GM18508 (cell line): ENCODE data around the gene CHST8.

Source experiments
- ATAC-seq: cut with Tn5 transposase; IDR thresholded peaks from one replicate; pipeline ENCODE4 v1.9.1; 2021; ENCODE audit warnings: moderate number of reproducible peaks; ENCODE audit not compliant: insufficient read depth, unreplicated experiment

Gene CHST8

DNA sequence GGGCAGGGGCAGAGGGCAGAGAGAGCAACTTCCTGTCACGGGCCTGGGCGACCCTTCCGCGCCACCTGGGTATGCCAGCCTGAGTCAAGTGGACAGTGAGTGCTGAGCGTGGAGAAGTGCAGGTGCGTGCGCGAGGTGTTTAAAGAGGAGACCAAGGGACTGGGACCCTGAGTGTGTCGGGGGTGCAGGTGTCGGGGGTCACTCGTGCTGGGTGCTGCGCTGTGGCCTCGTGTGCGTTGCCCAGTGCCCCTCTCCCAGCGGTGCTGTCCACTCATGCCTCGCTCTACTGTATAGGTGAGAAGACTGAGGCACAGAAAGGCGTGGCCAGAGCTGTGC is 156.0 kb downstream of the CHST8 start:
- ATAC-seq: no peak

DNA sequence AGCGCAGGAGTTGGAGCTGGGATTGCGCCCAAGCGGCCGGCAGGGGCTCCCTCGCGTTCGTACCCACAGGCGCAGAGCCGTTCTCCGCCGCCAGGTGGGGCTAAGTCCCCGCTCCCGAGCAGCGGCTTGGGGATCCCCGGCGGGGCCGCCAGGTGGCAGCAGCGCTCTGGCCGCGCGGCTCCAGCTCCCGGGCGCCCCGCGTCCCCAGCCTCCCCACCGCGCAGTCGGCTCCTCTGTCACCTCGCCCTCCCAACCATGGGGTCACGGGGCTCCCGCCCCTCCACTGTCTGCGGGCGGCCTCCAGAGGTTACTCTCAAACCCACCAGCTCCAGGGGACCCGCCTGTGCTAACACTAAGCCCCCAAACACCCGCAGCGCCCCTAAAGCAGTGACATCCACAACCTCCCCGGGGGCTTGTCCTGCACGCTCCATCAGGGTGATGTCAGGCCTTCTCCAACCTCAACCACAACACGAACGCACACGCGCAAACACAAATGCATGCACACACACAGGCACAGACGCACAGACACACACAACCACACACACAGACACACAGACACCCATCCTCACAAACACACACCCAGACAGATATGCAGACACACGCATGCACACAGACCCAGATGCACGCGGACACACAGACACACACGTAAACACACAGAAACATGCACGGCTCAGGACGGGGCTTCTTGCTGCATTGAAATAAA is 156.5 kb downstream of the CHST8 start:
- ATAC-seq: no peak

DNA sequence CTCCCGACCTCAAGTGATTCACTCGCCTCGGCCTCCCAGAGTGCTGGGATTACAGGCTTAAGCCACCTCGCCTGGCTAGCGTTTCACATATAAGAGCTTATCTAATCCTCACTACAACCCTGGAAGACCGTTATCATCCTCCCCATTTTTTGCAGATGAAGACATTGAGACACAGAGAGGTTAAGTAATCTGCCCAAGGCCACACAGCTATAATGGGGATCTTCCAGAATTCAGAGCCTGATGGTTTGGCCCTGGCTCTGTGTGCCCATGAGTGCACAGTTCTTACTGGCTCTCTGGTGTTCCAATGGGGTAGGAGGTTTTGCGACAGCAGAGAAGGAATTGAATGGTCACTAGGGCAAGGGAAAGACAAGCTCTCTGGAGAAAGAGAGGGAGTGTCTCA is 158.1 kb downstream of the CHST8 start:
- no peak for ATAC-seq

DNA sequence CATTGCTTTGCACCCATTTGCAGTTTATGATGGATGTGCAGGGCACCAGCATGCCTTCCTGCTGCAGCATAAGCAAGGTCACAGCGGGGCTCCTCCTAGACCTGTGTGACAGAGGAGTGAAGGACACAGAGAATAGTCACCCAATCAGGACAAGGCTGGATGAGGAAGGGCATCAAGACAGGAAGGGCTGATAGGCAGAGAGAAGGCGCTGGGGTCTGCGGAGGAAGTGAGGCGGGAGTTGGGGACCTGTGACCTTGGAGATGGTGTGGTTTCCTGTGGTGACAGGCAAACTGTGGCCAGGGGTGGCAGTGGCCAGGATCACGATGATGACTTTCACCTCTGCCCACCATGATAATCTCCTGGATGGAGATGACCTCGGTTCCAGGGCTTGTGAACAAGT is 158.5 kb downstream of the CHST8 start:
- ATAC-seq: no peak

DNA sequence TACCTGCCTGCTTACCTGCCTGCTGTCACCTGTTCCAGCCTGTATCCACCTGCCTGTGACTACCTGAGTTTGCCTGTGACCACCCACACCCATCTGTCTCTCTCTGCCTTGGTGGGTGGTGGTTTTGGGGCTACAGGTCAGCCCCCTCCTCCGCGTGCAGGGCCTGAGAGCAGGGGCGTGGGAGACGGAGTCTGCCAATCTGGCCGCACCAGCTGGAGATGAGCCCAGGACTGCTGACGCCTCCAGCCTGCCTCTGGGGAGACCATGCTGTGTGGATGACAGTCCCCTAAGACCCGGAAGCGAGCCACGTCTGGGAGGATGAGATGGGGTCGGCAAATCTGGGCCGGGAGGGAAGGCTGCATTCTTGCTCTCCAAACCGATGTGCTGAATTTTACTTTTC is 159.0 kb downstream of the CHST8 start:
- ATAC-seq: no peak

DNA sequence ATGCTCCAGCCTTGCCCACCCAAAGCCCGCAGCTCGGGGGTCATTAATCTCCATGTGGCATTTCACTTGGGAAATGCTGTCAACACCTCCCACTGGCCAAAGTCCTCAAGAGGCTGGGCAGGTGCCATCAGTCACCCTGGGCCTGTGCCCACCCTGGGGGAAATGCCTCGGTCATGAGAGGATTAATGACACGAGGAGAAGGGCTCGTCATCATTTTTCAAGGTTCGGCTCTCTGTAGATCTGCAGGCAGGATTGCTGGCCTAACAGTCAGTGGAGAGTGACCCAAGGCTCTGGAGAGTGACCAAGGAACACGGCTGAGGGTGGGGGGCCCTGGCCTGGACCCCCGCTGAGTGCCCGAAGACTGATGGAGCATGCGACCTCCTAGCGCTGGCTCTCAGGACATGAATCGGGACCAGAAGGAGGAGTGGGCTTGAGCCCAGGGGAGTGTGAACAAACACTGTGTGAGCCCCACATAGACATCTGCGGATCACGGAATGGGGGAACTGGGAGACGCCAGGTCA is 159.7 kb downstream of the CHST8 start:
- no peak for ATAC-seq

DNA sequence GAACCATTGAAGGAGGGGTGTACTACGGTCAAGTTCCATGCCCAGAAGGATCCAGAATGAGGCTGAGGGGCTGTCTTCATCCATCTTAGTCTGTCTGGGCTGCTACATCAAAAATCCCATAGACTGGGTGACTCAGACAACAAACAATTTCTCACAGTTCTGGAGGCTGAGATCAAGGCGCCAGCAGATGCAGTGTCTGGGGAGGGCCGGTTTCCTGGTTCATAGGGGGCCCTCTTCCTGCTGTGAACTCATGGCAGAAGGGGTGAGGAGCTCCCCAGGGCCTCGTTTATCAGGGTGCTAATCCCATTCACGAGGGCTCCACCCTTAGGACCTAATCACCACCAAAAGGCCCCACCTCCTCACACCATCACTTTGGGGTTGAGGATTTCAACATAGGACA is 160.2 kb downstream of the CHST8 start:
- ATAC-seq: no peak

DNA sequence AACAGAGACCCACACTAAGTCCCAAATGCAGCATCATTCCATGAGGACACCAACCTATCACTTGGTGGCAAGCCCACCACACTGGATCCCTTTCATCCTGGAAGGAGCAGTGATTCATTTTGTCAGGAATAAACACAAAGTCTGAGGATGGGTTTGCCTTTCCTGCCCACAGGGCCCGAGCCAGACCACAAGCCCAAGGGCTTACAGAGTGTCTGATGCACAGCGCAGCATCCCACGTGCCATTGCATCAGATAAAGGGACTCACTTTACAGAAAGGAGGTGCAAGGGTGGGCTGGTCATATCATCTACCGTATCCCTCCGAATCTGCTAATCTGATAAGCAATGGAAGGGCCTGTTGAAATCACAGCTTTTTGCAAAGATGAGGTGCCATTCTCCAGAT is 162.7 kb downstream of the CHST8 start:
- no peak for ATAC-seq

DNA sequence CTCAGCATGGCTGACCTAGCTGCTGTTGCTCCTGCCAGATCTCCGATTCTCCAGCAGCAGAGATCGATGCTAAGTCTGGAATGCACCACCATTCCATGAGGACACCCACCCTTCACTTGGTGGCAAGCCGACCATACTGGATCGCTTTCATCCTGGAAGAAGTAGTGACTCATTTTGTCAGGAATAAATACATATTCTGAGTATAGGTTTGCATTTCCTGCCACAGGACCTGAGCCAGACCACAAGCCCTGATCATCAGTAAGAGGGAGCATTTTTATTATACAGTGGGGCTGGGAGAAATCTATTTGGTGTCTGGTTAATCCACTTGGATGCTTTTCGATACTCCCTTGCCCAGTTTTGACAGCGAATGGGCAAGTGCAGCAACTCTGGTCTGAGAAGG is 164.0 kb downstream of the CHST8 start:
- ATAC-seq: no peak

DNA sequence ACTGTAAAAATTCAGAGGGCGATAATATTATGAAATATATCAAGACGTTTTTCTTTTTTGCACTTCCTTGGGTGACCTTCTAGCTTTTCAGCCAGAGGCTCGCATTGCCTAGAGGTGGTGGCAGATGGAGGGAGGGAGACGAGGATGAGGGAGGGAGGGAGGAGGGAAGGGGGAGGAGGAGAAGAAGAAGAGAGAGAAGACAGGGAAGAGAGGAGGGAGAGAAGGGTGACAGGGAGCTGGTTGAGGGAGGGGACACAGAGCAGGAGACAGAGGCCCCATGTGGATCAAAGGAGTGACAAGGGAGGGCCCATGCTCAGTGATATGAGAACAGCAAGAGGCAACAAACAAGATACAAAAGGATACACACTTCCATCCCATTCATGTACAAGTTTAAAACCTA is 166.9 kb downstream of the CHST8 start:
- no peak for ATAC-seq

DNA sequence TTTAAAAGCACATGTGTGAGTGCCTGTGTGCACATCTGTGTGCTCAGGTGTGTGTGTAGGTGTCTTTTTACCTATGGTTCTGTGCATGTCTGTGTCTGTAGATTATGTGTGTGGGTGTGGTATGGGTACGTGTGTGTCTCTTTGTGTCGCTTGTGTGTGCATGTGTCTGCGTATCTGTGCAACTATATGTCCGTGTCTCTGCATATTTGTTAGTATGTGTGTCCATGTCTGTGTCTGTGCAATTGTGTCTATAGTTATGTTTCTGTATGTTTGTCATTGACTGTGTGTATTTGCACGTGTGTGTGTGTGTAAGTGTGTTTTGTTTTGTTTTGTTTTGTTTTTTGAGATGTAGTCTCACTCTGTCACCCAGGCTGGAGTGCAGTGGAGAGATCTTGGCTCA is 167.6 kb downstream of the CHST8 start:
- ATAC-seq: no peak

DNA sequence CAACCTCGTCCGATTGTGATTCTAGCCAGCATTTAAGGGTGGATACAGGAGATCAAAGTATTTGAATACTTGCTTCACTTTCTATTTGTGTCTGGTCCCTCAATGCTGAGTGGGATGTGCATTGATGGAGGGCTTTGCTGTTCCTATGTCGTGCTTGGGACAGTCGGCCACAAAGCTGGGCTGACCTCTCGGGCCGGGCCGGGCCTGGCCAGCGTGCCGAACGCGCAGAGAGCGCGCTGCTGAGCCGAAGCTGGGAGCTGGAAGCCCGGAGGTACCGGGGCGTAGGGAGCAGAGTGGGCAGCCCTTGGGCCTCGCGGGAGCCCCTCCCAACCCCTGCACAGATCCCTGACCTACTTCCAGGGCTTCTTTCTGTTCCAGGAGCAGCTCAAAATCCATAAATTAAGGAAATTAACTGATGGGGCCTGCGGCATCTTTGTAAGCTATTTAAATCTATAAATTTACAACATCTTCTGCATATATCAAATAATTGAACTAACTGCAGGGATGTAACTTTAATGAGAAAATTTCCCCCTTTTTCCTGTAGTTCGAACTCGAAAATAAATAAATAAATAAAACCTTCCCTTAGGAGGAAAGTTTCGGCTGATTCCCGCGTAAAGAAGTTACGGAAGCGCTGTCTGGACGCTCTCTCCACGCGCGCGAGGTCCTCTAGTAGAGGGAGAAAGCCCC is 173.1 kb downstream of the CHST8 start:
- no peak for ATAC-seq

DNA sequence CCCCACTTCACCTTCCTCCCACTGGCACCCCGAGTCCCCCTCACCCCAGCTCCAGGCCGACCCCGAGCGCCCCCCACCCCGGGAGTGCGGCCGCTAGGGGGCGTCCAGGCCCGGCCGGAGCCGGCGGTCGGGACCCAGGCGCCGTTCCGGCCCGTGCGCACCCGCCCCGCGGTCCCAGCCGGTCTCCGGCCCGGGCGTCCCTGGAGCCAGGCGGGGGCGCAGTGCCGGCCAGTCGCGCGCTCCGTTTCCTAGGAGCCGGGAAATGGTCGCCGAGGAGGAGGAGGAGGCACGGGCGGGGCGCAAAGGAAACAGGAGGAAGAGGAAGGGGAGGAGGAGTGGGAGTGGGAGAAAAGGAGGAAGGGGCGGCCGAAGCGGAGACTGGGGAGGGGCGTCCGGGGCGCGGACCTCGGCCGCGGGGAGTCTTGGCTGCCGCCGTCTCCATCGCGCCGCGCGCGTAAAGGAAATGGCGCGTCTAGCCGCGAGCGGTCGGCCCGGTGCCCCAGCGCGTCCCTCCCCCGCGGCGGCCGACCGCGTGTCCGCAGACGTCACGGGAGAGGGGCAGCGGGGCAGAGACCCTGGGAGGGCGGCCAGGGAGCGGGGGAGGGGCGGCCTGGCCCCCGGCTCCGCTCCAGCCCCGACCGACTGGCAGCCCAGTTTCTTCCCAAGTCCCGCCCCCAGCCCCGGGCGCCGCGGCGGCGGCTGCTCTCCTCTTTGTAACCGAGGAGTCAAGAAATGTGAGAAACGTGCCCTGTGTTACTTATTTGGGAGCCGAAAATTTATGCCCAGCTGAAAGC is 173.8 kb downstream of the CHST8 start:
- ATAC-seq: no peak

DNA sequence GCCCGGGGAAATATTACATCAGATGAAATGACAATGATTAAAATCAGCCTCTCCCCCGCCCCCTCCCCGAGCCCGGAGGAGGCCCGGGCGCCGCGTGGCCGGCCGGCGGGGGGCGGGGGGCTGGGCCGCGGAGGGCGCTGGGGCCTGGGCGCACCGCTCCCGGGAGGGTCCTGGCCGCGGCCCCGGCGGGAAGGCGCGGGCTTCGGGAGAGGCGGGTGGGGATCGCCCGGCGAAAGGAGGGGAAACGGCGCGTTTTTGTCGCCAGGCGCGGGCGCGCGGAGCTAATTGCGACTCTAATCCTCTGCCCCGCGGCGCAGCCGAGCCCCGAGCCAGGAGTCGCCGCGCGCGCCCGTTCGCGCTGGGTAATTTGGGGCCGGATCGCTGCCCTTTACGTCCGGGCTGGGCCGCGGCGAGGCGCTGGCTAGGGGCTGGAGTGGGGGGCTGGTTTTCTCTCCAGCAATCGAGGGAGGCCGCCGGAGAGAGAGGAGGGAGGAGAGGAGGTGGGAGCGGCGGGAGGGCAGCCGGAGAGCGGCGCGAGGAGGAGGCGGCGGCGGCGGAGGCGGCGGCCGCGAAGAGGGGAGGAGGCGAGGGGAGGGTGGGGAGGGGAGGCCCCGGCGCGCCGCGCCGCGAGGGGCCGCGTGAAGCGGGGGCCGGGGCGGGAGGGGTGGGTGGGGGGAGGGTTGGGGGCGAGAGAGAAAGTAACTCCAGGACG is 174.6 kb downstream of the CHST8 start, which contains the start of gene KCTD15:
Gene KCTD15, plus strand, starts transcription at position 707 of the 712 bp plus-strand sequence. CDS start 3,585 bp downstream, outside the sequence.
- ATAC-seq: no peak

DNA sequence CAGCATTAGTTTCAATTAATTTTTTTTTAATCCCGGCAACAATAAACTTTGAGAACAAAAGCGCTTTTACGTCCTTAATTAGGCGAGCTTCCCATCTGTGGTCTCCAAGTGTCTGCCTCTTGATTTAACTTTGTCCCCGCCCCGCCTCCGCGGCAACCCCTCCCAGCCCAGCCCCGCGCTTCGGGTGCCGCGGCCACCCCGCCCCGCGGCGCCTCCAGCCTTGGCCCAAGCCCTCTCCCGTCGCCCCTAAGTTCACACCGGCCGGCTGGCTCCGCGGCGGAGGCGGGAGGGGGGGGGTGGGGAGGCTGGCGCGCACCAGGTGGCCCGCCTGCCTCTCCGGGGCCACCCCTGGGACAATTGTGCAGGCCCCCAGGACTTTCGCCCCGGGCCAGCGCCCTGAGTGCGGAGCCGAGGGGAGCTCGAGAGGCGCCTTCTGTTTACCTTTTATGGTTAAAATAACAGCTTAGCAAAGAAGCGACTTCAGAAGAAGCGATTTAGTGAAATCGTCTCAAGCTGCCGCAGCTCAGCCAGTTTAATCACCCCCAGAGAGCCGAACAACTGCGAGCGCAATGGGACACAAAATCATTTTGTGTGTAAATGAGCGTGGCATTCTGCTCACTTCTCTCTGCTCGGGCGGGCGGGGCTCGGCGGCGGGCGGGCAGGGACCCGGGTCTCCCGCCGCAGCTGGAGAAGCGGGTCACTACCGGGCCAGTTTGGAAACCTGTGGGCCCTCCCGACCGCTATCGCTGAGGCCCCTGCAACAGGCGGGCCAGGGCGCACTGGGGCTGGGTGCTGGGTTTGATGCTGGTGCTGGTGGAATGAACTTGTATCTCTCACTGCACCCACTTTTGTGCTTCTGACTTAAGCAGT is 176.3 kb downstream of the CHST8 start:
- ATAC-seq: no peak

DNA sequence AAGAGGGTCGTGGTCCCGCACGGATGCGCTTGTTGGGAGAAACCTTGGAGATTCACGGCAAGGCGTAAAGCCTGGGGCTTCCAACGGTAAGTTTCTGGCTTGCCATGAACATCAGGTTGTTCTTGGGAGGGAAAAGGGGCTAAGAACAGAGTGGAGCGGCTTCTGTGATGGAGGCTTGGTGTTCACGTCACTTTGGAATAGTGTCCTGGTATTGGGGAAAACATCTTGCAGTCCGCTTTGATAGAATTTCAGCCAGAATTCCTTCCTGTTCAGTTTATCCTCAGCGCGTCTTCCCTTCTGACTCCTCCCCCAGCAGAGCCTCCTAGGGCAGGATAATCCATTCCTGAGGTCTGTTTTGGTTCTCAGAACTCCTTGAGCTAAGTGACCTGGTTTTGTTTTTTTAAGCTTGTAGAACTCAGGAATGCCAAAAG is 176.9 kb downstream of the CHST8 start:
- ATAC-seq: no peak

DNA sequence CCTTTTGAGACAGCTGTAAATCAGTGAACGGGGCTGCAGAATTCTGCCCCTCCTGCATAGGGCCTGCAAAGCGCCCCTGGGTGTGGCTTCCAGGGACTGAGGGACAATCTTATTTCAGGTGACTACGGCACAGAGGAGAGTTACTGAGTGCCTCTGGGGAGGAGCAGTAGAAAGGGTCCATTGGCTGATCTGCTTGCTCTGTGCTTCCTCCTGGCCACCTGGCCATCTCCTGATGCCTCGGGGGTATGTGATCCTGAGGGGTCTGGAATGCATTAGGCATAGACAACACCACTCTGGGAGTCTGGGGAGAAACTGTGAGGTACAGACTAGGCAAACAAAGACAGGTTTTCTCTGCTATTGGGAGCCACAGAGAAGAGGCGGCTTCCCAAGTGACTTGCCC is 177.7 kb downstream of the CHST8 start:
- ATAC-seq: no peak

DNA sequence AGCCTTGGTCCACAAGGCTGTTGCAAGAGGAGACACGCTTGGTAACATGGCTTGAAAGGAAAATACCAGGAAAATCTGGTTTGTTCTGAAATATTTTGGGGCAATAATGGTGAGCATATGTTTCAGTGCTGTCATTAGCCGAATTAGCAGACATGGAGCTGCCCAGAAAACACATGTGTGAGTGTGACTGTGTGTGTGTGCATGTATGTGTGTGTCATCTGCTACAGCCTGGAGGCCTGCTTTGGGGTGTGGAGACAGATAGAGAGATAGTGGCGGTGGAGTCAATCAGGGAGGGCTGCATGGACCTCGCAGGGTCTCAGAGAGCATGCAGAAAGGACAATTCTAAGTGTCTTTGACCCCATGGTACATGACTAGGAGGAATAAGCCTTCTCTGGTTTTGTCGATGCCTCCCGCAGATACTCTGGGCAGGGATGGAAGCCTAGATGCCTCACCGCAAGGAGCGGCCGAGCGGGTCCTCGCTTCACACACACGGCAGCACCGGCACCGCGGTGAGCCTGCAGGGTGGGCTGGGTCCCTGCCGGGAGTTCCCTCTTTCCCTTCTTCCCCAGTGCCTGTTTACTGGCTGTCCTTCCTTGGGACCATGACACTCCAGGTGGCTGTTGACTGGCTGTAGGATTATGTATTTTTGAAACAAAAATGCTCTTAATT is 178.4 kb downstream of the CHST8 start:
- ATAC-seq: no peak

DNA sequence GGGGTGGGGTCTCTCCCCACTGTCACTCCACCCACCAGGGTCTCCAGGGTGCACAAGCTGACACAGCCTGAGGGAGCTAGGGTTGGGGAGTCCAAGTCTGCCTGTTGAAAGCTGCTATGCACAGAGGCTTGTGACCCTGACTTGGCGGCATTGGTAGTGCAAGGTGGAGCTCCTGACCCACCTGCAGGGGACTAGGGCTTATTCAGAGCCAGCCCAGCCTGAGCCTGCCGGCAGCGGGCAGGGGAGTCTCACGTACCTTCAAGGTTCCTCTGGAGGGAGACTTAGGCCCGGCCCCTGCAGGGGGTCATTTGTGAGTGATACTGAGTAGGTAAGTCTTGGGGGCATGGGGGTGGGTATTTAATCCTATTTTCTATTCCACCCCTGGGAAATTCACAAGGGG is 179.7 kb downstream of the CHST8 start:
- ATAC-seq: no peak
